Trophoblast cell (in vitro differentiated cells and primary cell): Measurements from ENCODE around the gene RCVRN. TPM values are rescaled to one million over a fixed set of nuclear protein-coding genes. Genes with fewer than 3 reads are reported as not detected.

Experiments
- DNase-seq, 2 donors: peaks; one replicate each; pipeline ENCODE4 v3.0.0-alpha.2; 2016
- H2AFZ ChIP-seq: 2 replicates; pipeline ENCODE4 v1.6.1; 2013; ENCODE audit warnings: low read length, moderate library complexity, mild to moderate bottlenecking; ENCODE audit not compliant: insufficient read depth, poor library complexity
- H2AK5ac ChIP-seq: 2 replicates; pipeline ENCODE4 v1.6.1; 2013; ENCODE audit warnings: mild to moderate bottlenecking, low read length
- H2BK120ac ChIP-seq: 2 replicates; pipeline ENCODE4 v1.6.1; 2013; ENCODE audit warnings: low read length, mild to moderate bottlenecking, moderate library complexity; ENCODE audit not compliant: insufficient read depth, poor library complexity
- H2BK12ac ChIP-seq: 2 replicates; pipeline ENCODE4 v1.6.1; 2013; ENCODE audit warnings: mild to moderate bottlenecking, low read length, moderate library complexity
- H2BK5ac ChIP-seq: 2 replicates; pipeline ENCODE4 v1.6.1; 2013; ENCODE audit warnings: low read length, low read depth, moderate library complexity, mild to moderate bottlenecking; ENCODE audit not compliant: poor library complexity
- H3K14ac ChIP-seq: 2 replicates; pipeline ENCODE4 v1.6.1; 2013; ENCODE audit warnings: mild to moderate bottlenecking, low read length
- H3K18ac ChIP-seq: 2 replicates; pipeline ENCODE4 v1.6.1; 2013; ENCODE audit warnings: mild to moderate bottlenecking, low read length
- H3K23ac ChIP-seq: 2 replicates; pipeline ENCODE4 v1.6.1; 2013; ENCODE audit warnings: low read length
- H3K27ac ChIP-seq: 2 replicates; pipeline ENCODE4 v1.5.1; 2013; ENCODE audit warnings: low read depth, mild to moderate bottlenecking, inconsistent platforms, low read length, moderate library complexity
- H3K27me3 ChIP-seq: 2 replicates; pipeline ENCODE4 v1.6.1; 2013; ENCODE audit warnings: inconsistent platforms, mild to moderate bottlenecking, low read length, moderate library complexity; ENCODE audit not compliant: insufficient read depth
- H3K36me3 ChIP-seq, 2 experiments: 1 replicate in 1 of 2; 2 replicates in 1 of 2; pipeline ENCODE4 v1.6.1; 2013; ENCODE audit warnings: low read length in 2 of 2, mild to moderate bottlenecking in 2 of 2, moderate library complexity in 1 of 2; ENCODE audit not compliant: insufficient read depth in 2 of 2, control insufficient read depth in 1 of 2
- H3K4ac ChIP-seq: 2 replicates; pipeline ENCODE4 v1.6.1; 2013; ENCODE audit warnings: low read depth, mild to moderate bottlenecking, low read length, moderate library complexity
- H3K4me1 ChIP-seq, 2 experiments: 1 replicate in 1 of 2; 2 replicates in 1 of 2; pipeline ENCODE4 v1.6.1; 2013; ENCODE audit warnings: low read length in 2 of 2, mild to moderate bottlenecking in 2 of 2, moderate library complexity in 1 of 2; ENCODE audit not compliant: insufficient read depth in 2 of 2, control insufficient read depth in 1 of 2
- H3K4me2 ChIP-seq: 2 replicates; pipeline ENCODE4 v1.6.1; 2013; ENCODE audit warnings: inconsistent platforms, mild to moderate bottlenecking, low read length, moderate library complexity
- H3K4me3 ChIP-seq: 2 replicates; pipeline ENCODE4 v1.5.1; 2013; ENCODE audit warnings: mild to moderate bottlenecking, low read depth, low read length, inconsistent platforms
- H3K79me1 ChIP-seq: one replicate; pipeline ENCODE4 v1.6.1; 2013; ENCODE audit warnings: low read length
- H3K79me2 ChIP-seq: 2 replicates; pipeline ENCODE4 v1.6.1; 2013; ENCODE audit warnings: low read length, mild to moderate bottlenecking; ENCODE audit not compliant: control insufficient read depth, insufficient read depth, poor library complexity
- H3K9ac ChIP-seq: 2 replicates; pipeline ENCODE4 v1.6.1; 2013; ENCODE audit warnings: mild to moderate bottlenecking, low read length
- H3K9me3 ChIP-seq: 2 replicates; pipeline ENCODE4 v1.6.1; 2013; ENCODE audit warnings: low read depth, mild to moderate bottlenecking, control low read depth, inconsistent platforms, low read length; ENCODE audit not compliant: insufficient read depth
- H4K12ac ChIP-seq: 2 replicates; pipeline ENCODE4 v1.6.1; 2013; ENCODE audit warnings: low read depth, mild to moderate bottlenecking, low read length, moderate library complexity
- H4K8ac ChIP-seq: 2 replicates; pipeline ENCODE4 v1.6.1; 2013; ENCODE audit warnings: low read depth, mild to moderate bottlenecking, low read length, moderate library complexity
- H4K91ac ChIP-seq: one replicate; pipeline ENCODE4 v1.6.1; 2013; ENCODE audit warnings: low read depth, mild to moderate bottlenecking, low read length, moderate library complexity
- WGBS: extraction: QIAGEN DNeasy Blood & Tissue Kit; methylation state at CpG from one replicate; pipeline ENCODE4 v1.1.7; 2013; ENCODE audit warnings: missing lambda C conversion rate; ENCODE audit not compliant: insufficient read length, insufficient coverage; ENCODE audit errors: extremely low coverage; 5-methylcytosine and 5-hydroxymethylcytosine counted together
- polyA plus RNA-seq: library from polyadenylated mRNA; stranded (reverse); fragments of 200-250 nt; gene quantifications from 2 replicates; pipeline ENCODE4 v1.2.3, GENCODE V29; 2013

Gene RCVRN
- 0.34 and 0.47 TPM in 2 replicates for polyA plus RNA-seq

- Histone ChIP-seq H3K4me3 (no peak within 1 kb of the TSS), H3K4ac (no peak within 1 kb of the TSS), H2BK12ac (no peak within 1 kb of the TSS), H3K18ac (no peak within 1 kb of the TSS), H3K27ac (no peak within 1 kb of the TSS), H3K79me2 (no peaks in the 10 kb centered on the region), H3K36me3 (no peaks in the 10 kb centered on the region), H3K4me1 (peaks cover 11 to 12% of the 10 kb centered on the region in 2 experiments), H2AK5ac (no peak within 1 kb of the TSS), H4K91ac (no peak within 1 kb of the TSS), H2AFZ (no peak within 1 kb of the TSS), H4K8ac (no peak within 1 kb of the TSS), H2BK120ac (no peak within 1 kb of the TSS), H3K14ac (no peak within 1 kb of the TSS), H4K12ac (no peak within 1 kb of the TSS), H3K4me2 (no peak within 1 kb of the TSS), H3K27me3 (no peaks in the 10 kb centered on the region), H3K79me1 (no peaks in the 10 kb centered on the region), H3K23ac (no peak within 1 kb of the TSS), H3K9ac (no peak within 1 kb of the TSS), H3K9me3 (no peaks in the 10 kb centered on the region), H2BK5ac (no peak within 1 kb of the TSS)
- WGBS: no CpG with 5 or more reads among the region's 11 CpGs
- DNase-seq: no peak
Measured at GRCh38 chr17:9905078-9905415, at the start of gene RCVRN. TSS of gene RCVRN (minus strand) at chr17:9905271. CDS start at chr17:9905180, 91 bp downstream.

- Histone ChIP-seq H3K4me3 (no peak overlapping the region), H3K14ac (no peak overlapping the region), H3K4ac (no peak overlapping the region), H3K4me1 (peaks cover 6 to 11% of the 10 kb centered on the region in 2 experiments), H3K36me3 (peaks cover 0 to 2% of the 10 kb centered on the region in 2 experiments), H3K79me1 (no peaks in the 10 kb centered on the region), H3K23ac (no peak overlapping the region), H3K27me3 (no peaks in the 10 kb centered on the region), H4K91ac (no peak overlapping the region), H3K27ac (no peak overlapping the region), H2BK120ac (no peak overlapping the region), H3K79me2 (no peaks in the 10 kb centered on the region), H3K18ac (no peak overlapping the region), H4K12ac (no peak overlapping the region), H2BK5ac (no peak overlapping the region), H4K8ac (no peak overlapping the region), H2BK12ac (no peak overlapping the region), H3K9me3 (peaks cover 5% of the 10 kb centered on the region), H3K9ac (no peak overlapping the region), H2AK5ac (no peak overlapping the region), H3K4me2 (no peak overlapping the region), H2AFZ (no peak overlapping the region)
- no CpG with 5 or more reads among the region's 10 CpGs for WGBS
- DNase-seq: no peak
Measured at GRCh38 chr17:9953492-9953891, 48.4 kb upstream of the RCVRN start.

GRCh38 chr17:9951803-9952202 is 46.7 kb upstream of the RCVRN start:
- Histone ChIP-seq H4K8ac (no peak overlapping the region), H3K4me1 (peaks cover 5 to 10% of the 10 kb centered on the region in 2 experiments), H4K91ac (no peak overlapping the region), H3K27me3 (no peaks in the 10 kb centered on the region), H2BK120ac (no peak overlapping the region), H2AFZ (no peak overlapping the region), H2BK12ac (no peak overlapping the region), H3K79me1 (no peaks in the 10 kb centered on the region), H3K27ac (no peak overlapping the region), H3K9ac (no peak overlapping the region), H3K4me3 (no peak overlapping the region), H3K4me2 (no peak overlapping the region), H3K36me3 (peaks cover 1 to 3% of the 10 kb centered on the region in 2 experiments), H2BK5ac (no peak overlapping the region), H2AK5ac (no peak overlapping the region), H3K18ac (no peak overlapping the region), H3K79me2 (no peaks in the 10 kb centered on the region), H3K14ac (no peak overlapping the region), H3K9me3 (peaks cover 5% of the 10 kb centered on the region), H4K12ac (no peak overlapping the region), H3K4ac (no peak overlapping the region), H3K23ac (no peak overlapping the region)
- no CpG with 5 or more reads among the region's 5 CpGs for WGBS
- DNase-seq: no peak

GRCh38 chr17:9948928-9949327 is 43.9 kb upstream of the RCVRN start:
- Histone ChIP-seq H3K4ac (no peak overlapping the region), H2AFZ (no peak overlapping the region), H4K12ac (no peak overlapping the region), H3K23ac (no peak overlapping the region), H3K27ac (no peak overlapping the region), H3K27me3 (no peaks in the 10 kb centered on the region), H3K79me1 (no peaks in the 10 kb centered on the region), H2AK5ac (no peak overlapping the region), H4K91ac (no peak overlapping the region), H3K36me3 (peaks cover 7 to 10% of the 10 kb centered on the region in 2 experiments), H3K9me3 (no peaks in the 10 kb centered on the region), H3K4me3 (no peak overlapping the region), H3K9ac (no peak overlapping the region), H3K18ac (no peak overlapping the region), H2BK5ac (no peak overlapping the region), H2BK120ac (no peak overlapping the region), H3K4me1 (no peaks in the 10 kb centered on the region), H3K14ac (no peak overlapping the region), H3K4me2 (no peak overlapping the region), H3K79me2 (no peaks in the 10 kb centered on the region), H2BK12ac (no peak overlapping the region), H4K8ac (no peak overlapping the region)
- WGBS: no CpG with 5 or more reads among the region's 10 CpGs
- DNase-seq: no peak
